Smooth muscle cell (in vitro differentiated cells): ENCODE data around the gene TRIP6. TPM values are rescaled to one million over a fixed set of nuclear protein-coding genes. Genes with fewer than 3 reads are reported as not detected.

ENCODE experiments used
- DNase-seq: peaks from one replicate; lab custom pipeline; 2025; ENCODE audit not compliant: unreplicated experiment; lab: John Stamatoyannopoulos, UW
- H2AFZ ChIP-seq: fragments of 200-600 bp; sonication (generic); 2 replicates; pipeline ENCODE4 v1.6.0; 2016; ENCODE audit warnings: antibody characterized with exemption, low read depth, mild to moderate bottlenecking
- H3F3A ChIP-seq: fragments of 200-600 bp; sonication (generic); 2 replicates; pipeline ENCODE4 v1.6.0; 2017; ENCODE audit warnings: antibody characterized with exemption, low read depth
- H3K27ac ChIP-seq: fragments of 200-600 bp; sonication (generic); 2 replicates; pipeline ENCODE4 v1.5.1; 2016; ENCODE audit warnings: low read depth, mild to moderate bottlenecking
- H3K27me3 ChIP-seq: fragments of 200-600 bp; sonication (generic); 2 replicates; pipeline ENCODE4 v1.6.1; 2016; ENCODE audit warnings: low read depth, mild to moderate bottlenecking
- H3K36me3 ChIP-seq: fragments of 200-600 bp; sonication (generic); 2 replicates; pipeline ENCODE4 v1.5.1; 2016; ENCODE audit warnings: low read depth
- H3K4me1 ChIP-seq: fragments of 200-600 bp; sonication (generic); 2 replicates; pipeline ENCODE4 v1.5.1; 2016; ENCODE audit warnings: low read depth
- H3K4me2 ChIP-seq: fragments of 200-600 bp; sonication (generic); 2 replicates; pipeline ENCODE4 v1.6.0; 2016; ENCODE audit warnings: mild to moderate bottlenecking
- H3K4me3 ChIP-seq: fragments of 200-600 bp; sonication (generic); 2 replicates; pipeline ENCODE4 v1.5.1; 2016; ENCODE audit warnings: mild to moderate bottlenecking
- H3K79me2 ChIP-seq: fragments of 200-600 bp; sonication (generic); 2 replicates; pipeline ENCODE4 v1.6.0; 2016; ENCODE audit warnings: low read depth, mild to moderate bottlenecking
- H3K9ac ChIP-seq: fragments of 200-600 bp; sonication (generic); 2 replicates; pipeline ENCODE4 v1.6.0; 2016; ENCODE audit warnings: low read depth
- H3K9me3 ChIP-seq: fragments of 200-600 bp; sonication (generic); replicated peaks from 2 replicates; pipeline ENCODE4 v1.5.1; 2016; ENCODE audit warnings: low read depth
- H4K20me1 ChIP-seq: fragments of 200-600 bp; sonication (generic); 2 replicates; pipeline ENCODE4 v1.6.0; 2016; ENCODE audit warnings: low read depth
- CTCF ChIP-seq: fragments of 200-600 bp; sonication (generic); IDR thresholded peaks from 2 replicates; pipeline ENCODE4 v1.5.1; 2017; ENCODE audit warnings: borderline replicate concordance, mild to moderate bottlenecking, antibody characterized with exemption; ENCODE audit not compliant: insufficient read depth, poor library complexity, severe bottlenecking
- WGBS: methylation state at CpG from one replicate; pipeline ENCODE4 v1.1.7; 2016; ENCODE audit warnings: low lambda C conversion rate; 5-methylcytosine and 5-hydroxymethylcytosine counted together
- polyA plus RNA-seq: library from polyadenylated mRNA; unstranded; fragments of >200 nt; fragmentation: Nextera tagmentation; extraction: Ambion mirVana; gene quantifications from 2 replicates; pipeline ENCODE4 v1.2.1, GENCODE V29; 2016
- total RNA-seq: library from RNA; depleted of rRNA; stranded (reverse); fragments of >200 nt; gene quantifications from 2 replicates; pipeline ENCODE4 v1.2.3, GENCODE V29; 2014

Gene TRIP6
- total and polyA plus RNA-seq, 2 experiments from 2014 or later: 46.8 to 65.6 TPM

GRCh38 chr7:100856871-100857282, 10.3 kb upstream of the TRIP6 start:
- Histone ChIP-seq H3K4me3 (no peak overlapping the region), H3K9me3 (no peaks in the 10 kb centered on the region), H2AFZ (no peak overlapping the region), H4K20me1 (no peaks in the 10 kb centered on the region), H3K79me2 (peaks cover 7% of the 10 kb centered on the region), H3K27me3 (no peaks in the 10 kb centered on the region), H3K9ac (no peak overlapping the region), H3K4me2 (no peak overlapping the region), H3F3A (no peaks in the 10 kb centered on the region), H3K4me1 (no peaks in the 10 kb centered on the region), H3K36me3 (no peaks in the 10 kb centered on the region), H3K27ac (no peak overlapping the region)
- WGBS: 59% methylated on average over 16 of the region's 16 CpGs
- TF ChIP-seq CTCF: no peak
- no peak for DNase-seq

GRCh38 chr7:100859856-100860255, 7.3 kb upstream of the TRIP6 start:
- H3K9ac ChIP-seq: no peak overlapping the region
- no peak for DNase-seq
- H3K4me1 ChIP-seq: no peaks in the 10 kb centered on the region
- H3K36me3 ChIP-seq: no peaks in the 10 kb centered on the region
- no peak overlapping the region for H3K4me2 ChIP-seq
- no peak overlapping the region for H3K27ac ChIP-seq
- no peak overlapping the region for H2AFZ ChIP-seq
- H3F3A ChIP-seq: no peaks in the 10 kb centered on the region
- H3K9me3 ChIP-seq: no peaks in the 10 kb centered on the region
- H3K4me3 ChIP-seq: no peak overlapping the region
- no peaks in the 10 kb centered on the region for H4K20me1 ChIP-seq
- WGBS: 92% methylated on average over 15 of the region's 15 CpGs
- no peaks in the 10 kb centered on the region for H3K27me3 ChIP-seq
- no peak for TF ChIP-seq CTCF
- H3K79me2 ChIP-seq: no peaks in the 10 kb centered on the region

GRCh38 chr7:100860702-100861615, 6.2 kb upstream of the TRIP6 start:
- Histone ChIP-seq H3K9ac (no peak overlapping the region), H3K27me3 (no peaks in the 10 kb centered on the region), H3K27ac (no peak overlapping the region), H3K36me3 (no peaks in the 10 kb centered on the region), H3K79me2 (no peaks in the 10 kb centered on the region), H3K4me3 (no peak overlapping the region), H4K20me1 (no peaks in the 10 kb centered on the region), H2AFZ (no peak overlapping the region), H3F3A (peaks cover 6% of the 10 kb centered on the region), H3K4me1 (no peaks in the 10 kb centered on the region), H3K4me2 (no peak overlapping the region), H3K9me3 (no peaks in the 10 kb centered on the region)
- DNase-seq: no peak
- TF ChIP-seq CTCF: no peak
- WGBS: 98% methylated on average over 18 of the region's 18 CpGs

- no peaks in the 10 kb centered on the region for H3K27me3 ChIP-seq
- no peaks in the 10 kb centered on the region for H3K36me3 ChIP-seq
- H3K4me2 ChIP-seq: no peak overlapping the region
- no peak for DNase-seq
- no peaks in the 10 kb centered on the region for H3K9me3 ChIP-seq
- WGBS: 97% methylated on average over 14 of the region's 14 CpGs
- H3K79me2 ChIP-seq: no peaks in the 10 kb centered on the region
- H3K27ac ChIP-seq: no peak overlapping the region
- no peaks in the 10 kb centered on the region for H4K20me1 ChIP-seq
- H3K4me3 ChIP-seq: no peak overlapping the region
- no peak overlapping the region for H2AFZ ChIP-seq
- no peak for TF ChIP-seq CTCF
- no peak overlapping the region for H3K9ac ChIP-seq
- H3K4me1 ChIP-seq: no peaks in the 10 kb centered on the region
- peaks cover 6% of the 10 kb centered on the region for H3F3A ChIP-seq
These were observed 5.6 kb upstream of the TRIP6 start for GRCh38 chr7:100861616-100861985.
